HG03439 (cell line): ENCODE results near the gene QRFP.
"Not testable (repeated sequence)": the region's sequence is repeated elsewhere in the genome, so short reads cannot be mapped to it uniquely, and the experiment has no call there.

ENCODE experiments used
- ATAC-seq: cut with Tn5 transposase; IDR thresholded peaks from one replicate; pipeline ENCODE4 v1.9.1; 2021; ENCODE audit warnings: mild to moderate bottlenecking, moderate library complexity; ENCODE audit not compliant: unreplicated experiment

Gene QRFP

DNA sequence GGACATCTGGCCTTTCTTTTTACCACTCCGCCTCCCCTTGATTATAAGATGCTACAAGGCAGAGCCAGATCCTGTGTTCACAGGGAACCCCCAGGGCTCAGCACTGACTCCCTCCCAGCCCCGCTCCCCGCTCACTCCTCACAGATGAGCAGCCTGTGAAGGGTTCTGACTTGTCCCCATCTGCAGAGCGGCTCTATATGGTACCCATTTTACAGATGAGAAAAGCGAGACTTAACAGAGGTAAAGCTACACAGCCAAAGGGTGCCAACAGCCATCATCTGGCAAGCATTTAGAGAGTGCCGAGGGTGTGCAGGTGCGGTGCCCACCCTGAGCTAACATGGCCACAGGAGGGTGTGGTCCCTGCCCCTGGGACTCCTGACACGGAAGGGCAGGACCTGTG lies 23.6 kb upstream of the QRFP start:
- ATAC-seq: no peak

- no peak for ATAC-seq
These were observed 23.0 kb upstream of the QRFP start for GRCh38 chr9:130919559-130920145.

DNA sequence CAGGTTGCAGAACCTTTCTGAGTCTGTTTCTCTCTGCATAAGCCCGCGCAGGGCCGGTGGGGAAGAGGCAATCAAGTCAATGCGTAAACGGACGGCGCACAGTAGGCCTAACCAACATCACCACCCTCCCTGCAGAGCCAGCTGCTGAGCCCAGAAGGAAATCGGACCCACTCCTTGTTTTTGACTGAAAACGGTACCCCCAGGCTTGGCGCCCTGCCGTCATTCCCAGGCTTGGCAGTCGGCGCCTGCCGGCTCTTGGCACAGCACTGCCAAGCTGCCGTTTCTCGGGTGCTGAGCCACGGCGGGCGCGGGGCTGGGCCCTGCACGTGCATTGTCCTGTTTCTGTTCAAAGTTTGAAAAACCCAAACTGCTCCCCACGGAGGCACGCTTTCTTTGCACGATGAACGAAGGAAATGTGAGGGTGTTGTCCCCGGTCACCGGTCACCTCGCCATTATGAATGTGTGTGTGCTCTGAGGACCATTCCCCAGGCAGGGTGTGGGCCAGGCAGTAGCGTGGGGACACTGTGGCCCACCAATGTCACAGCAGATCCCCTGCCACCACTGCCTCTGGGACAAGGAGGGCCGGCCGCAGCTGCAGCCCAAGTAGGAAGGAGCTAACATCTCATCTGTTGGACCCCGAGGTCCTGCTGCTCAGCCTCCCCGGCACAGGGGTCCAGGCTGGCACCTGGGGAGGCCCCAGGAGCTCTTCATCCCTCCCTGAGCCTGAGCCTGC lies 22.4 kb upstream of the QRFP start:
- no peak for ATAC-seq

DNA sequence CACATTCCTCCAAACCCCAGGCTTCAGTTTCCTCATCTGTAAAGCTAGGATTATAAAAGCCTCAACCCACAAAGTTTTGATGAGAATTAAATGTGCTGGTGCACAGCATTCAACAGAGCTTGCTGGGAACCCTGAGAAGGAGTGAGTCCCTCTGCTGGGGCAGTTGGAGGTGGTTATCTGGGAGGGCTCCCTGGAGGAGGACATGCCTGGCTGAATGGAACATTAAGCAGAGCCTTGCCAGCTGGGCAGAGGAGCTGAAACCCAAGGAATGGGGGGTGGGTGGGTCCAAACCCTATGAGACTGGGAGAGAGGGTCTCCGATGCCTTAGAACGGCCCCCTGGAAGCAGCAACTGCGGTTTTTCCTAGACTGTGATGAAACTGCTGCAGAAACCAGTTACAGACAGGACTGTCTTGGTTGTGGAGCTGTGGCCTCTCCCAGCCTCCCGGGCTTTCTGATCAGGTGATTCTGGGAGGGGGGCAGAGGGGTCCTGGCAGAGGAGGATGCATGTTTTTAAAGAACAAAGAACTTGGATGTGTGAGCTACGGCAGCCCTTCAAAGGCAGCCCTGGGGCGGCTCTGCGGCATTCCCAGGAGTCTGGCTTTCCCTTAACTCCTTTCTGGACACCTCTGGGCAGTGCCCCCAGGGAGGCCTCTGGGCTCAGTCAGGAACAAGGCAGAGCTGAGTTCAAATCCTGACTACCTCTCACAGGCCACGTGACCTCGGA lies 21.7 kb upstream of the QRFP start:
- no peak for ATAC-seq

GRCh38 chr9:130917168-130917960 lies 20.8 kb upstream of the QRFP start:
- no peak for ATAC-seq

- ATAC-seq: no peak
These were observed 18.5 kb upstream of the QRFP start for GRCh38 chr9:130915096-130915447.

DNA sequence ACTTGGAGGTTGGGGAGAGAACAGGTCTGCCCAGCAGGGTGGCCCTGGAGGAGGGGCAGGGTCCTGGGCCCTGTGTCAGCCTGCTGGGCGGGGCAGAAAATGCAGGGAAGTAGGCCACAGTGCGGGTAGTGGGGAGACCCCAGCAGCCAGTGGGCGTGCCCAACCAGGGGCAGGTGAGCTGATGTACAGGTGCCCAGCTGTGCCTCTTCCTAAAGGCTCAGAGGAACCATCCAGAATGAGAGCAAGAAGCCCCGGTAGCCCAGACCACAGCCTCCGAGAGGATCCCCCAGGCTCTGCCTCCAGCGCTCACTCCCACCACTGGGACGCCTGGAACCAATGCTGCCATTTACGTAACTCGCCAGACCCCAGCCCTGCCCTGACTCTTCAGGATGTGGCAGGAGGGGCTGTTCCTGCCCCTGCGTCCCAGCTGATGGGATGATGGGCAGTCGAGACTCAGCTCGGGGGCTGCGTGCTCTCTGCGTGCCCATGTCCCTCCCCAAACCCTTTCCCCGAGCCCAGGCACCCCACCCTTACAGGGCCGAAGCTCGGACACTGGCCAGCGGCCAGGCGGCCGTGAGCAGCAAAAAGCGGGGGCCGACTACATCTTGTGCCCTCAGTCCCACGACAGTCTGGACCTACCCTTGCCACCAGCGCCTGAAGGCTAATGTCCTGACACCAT lies 17.9 kb upstream of the QRFP start:
- ATAC-seq: no peak

GRCh38 chr9:130913599-130914416 lies 17.2 kb upstream of the QRFP start:
- no peak for ATAC-seq

DNA sequence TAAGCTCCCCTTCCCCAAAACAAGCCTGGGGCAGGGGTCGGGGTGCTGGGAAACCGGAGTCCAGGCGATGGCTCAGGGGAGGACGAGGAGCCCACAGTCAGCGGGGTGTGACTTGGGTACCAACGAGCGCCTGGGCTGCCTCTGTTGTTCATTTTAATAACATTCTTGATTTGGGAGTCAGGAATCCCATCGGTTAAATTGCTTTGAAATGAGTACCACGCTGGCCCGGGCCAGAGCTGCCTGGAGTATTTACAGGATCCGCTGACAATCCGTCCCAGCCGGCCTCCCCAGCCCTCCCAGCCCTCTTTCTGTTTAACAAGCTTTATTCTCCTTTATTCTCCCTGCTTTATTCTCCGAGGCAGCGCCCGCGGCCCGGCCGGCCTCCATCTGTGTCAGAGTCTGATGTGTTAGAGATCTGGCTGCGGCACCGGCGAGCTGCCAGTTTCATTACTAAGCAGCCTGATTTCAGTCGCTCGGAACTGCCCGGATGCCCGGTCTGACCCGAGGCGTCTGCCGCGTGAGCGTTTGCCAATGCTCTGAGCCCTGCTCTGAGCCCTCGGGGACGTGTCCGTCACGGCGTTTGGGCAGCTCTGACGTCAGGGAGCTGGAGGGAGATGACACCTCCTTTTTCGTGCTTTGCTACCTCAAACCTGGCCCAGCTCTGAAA lies 16.5 kb upstream of the QRFP start:
- no peak for ATAC-seq

DNA sequence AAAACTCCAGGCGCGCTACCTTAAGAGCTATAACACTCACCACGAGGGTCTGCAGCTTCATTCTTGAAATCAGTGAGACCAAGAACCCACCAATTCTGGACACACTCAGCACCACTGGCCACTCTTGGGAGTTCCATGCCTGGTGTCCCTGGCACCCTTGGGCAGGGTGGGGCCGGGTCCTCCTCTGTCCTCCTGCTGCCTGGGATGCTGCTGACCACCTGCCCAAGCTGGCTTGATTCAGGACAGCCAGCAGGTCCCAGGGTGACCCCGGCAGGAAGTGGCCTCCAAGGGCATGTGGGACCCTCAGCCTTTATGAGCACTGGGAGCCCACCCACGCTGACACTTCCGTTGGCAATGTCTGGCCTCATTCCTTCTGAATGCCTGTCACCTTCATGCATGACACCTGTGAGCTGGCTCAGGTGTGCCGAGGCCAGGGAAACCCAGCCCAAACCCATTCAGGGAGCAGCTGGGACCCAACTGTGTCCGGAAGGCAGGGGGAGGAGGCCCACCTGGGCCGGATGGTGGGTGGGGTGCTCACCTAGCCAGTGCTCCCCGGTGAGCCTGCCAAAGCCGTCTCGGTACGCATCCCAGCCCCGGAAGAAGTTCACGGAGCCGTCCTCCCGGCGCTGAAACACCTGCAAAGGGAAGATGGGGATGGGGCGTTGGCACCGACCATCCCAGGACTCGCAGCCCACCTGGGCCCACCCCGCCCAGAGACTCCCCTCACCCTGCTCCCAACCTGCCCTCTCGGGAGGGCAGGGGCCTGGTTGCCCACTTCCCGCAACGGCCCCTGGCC lies 14.8 kb upstream of the QRFP start:
- ATAC-seq: no peak

GRCh38 chr9:130910670-130911069 lies 14.1 kb upstream of the QRFP start:
- ATAC-seq: not testable (repeated sequence)

DNA sequence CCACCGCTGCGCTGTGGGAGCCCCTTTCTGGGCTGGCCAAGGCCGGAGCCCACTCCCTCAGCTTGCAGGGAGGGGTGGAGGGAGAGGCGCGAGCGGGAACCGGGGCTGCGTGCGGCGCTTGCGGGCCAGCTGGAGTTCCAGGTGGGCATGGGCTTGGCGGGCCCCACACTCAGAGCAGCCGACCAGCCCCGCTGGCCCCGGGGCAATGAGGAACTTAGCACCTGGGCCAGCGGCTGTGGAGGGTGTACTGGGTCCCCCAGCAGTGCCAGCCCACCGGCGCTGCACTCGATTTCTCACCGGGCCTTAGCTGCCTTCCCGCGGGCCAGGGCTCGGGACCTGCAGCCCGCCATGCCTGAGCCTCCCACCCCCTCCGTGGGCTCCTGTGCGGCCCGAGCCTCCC lies 13.4 kb upstream of the QRFP start:
- not testable (repeated sequence) for ATAC-seq

DNA sequence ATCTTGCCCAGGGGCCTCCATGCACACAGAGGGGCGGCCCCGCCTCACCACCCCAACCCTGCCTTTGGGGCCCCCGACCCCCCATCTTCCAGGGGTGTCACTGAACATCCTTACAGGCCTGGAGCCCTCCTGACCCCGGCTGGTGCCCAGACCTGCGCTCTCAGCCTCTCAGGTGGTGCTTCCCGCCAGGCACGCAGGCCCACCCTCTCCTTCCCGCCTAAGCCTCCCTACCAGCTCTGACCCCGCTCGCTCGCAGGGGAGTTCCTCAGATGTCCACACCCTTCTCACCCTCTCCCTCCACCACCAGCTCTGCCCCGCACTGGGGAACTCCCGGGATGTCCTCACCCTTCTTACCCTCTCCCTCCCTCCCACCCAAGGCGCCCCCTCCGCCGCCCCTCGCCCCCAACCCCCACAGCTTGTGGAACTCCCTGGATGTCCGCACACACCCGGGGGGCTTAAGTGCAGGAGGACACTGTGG lies 12.3 kb upstream of the QRFP start:
- no peak for ATAC-seq

DNA sequence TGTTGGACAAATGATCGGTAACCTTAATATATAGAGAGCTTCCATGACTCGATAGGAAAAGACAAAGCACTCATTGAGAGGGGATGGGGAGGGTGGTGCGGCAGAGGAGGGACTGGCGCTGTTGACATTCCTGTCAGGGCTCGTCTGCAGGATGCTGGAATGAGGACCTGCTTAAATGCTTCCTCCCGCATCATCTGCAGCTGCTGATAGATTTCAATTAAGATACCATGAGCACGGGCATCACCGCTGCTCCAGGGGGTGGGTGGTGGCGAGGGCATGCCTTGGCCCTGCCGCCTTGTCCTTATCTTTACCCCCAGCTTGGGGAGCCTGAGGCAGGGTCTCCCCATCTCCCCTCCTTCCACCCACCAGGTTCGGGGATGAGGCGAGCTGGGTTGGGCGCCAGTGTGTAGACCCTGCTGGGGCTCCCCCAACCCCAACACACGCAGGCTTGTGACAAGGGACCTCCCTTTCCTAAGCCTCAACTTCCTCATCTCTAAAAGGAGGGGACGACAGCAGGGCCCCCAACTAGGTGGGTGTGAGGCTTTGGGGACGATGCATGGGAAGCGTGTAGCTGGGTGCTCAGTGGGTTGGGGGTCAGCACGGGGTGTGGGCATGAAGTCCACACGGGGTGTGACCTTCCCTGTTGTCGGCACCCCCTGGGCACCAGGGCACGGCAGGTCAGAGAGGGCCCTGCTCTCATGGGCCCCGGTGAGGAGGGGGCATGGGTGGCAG lies 11.7 kb upstream of the QRFP start:
- no peak for ATAC-seq

DNA sequence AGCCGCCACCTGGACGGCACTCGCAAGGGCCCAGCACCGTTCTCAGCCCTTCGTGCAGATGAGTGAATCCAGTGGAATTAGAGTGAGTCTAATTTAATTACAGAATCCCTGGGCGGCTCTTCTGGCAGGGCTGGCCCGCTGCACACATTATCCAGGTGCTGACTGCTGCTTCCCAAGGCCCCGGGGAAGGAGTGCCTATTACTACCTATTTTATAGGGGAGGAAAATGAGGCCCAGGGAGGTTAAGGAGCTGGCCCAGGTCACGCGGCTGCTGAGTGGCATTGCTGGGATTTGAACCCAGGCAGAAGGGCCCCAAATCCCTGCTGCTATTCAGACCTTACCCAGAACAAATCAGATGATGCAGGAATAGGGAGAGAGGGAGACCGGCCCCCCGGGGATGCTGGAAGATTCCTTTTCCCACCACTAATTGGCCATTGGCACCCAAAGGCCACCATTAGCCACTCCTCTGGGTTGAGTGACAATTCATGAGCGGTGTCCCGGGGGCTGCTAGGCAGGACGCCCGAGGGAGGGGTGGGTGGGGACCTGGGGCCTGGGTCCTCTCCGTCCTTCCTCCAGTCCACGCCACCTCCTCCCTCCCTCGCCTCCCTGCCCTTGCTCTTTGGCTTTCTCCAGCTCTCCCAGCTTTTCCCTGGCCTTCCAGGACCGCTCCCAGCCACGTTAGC lies 10.3 kb upstream of the QRFP start:
- ATAC-seq: no peak

- ATAC-seq: no peak
These were observed 9.5 kb upstream of the QRFP start for GRCh38 chr9:130905902-130906734.
